Transverse colon (tissue), 4 donors: ENCODE data around the gene FAH. TPM values are rescaled to one million over a fixed set of nuclear protein-coding genes. Genes with fewer than 3 reads are reported as not detected.

Experiments
- DNase-seq: peaks from one replicate; pipeline ENCODE4 v3.0.0-alpha.2; 2019
- H3K27ac ChIP-seq, 4 donors: fragments of 200-600 bp; sonication (generic); 2 replicates each; pipeline ENCODE4 v1.5.1; 2016 to 2018; ENCODE audit warnings: inconsistent platforms in 4 of 4
- H3K27me3 ChIP-seq: fragments of 200-600 bp; sonication (generic); 2 replicates; pipeline ENCODE4 v1.5.1; 2017; ENCODE audit warnings: inconsistent platforms
- H3K36me3 ChIP-seq, 4 donors: fragments of 200-600 bp; sonication (generic); 2 replicates each; pipeline ENCODE4 v1.5.1; 2017 to 2019; ENCODE audit warnings: inconsistent platforms in 4 of 4
- H3K4me1 ChIP-seq, 4 donors: fragments of 200-600 bp; sonication (generic); 2 replicates each; pipeline ENCODE4 v1.5.1; 2017 to 2020; ENCODE audit warnings: inconsistent platforms in 4 of 4
- H3K4me3 ChIP-seq, 4 donors: fragments of 200-600 bp; sonication (generic); 1 replicate in 1 of 4; 2 replicates in 3 of 4; pipeline versions ENCODE4 v1.5.1 to v1.6.1; 2017 to 2019; ENCODE audit warnings: inconsistent platforms in 4 of 4
- H3K9me3 ChIP-seq, 2 donors: fragments of 200-600 bp; sonication (generic); 2 replicates each; pipeline ENCODE4 v1.5.1; 2017 to 2019; ENCODE audit warnings: inconsistent platforms in 2 of 2
- EP300 ChIP-seq: sonication (generic); formaldehyde crosslinking; IDR thresholded peaks from one replicate; pipeline ENCODE4 v1.6.1; 2017; ENCODE audit warnings: antibody characterized with exemption, low read depth
- POLR2A ChIP-seq: fragments of 450-650 bp; IDR thresholded peaks from one replicate; pipeline ENCODE4 v1.6.1; 2016; ENCODE audit warnings: antibody characterized with exemption, mild to moderate bottlenecking, moderate library complexity
- POLR2AphosphoS5 ChIP-seq, 3 donors: sonication (generic); formaldehyde crosslinking; IDR thresholded peaks; one replicate each; pipeline ENCODE4 v1.6.1; 2016; ENCODE audit warnings: antibody characterized with exemption in 3 of 3
- WGBS, 2 donors: methylation state at CpG; one replicate each; pipeline ENCODE4 v1.1.5; 2018; ENCODE audit warnings: low coverage in 1 of 2; 5-methylcytosine and 5-hydroxymethylcytosine counted together
- in situ Hi-C, 4 donors: fragments of 200-750 bp; cut with MboI; loops; one replicate each; pipeline versions ENCODE4 v1.15.0 to v1.15.1; 2017; ENCODE audit warnings: low sequenced_read_pairs in 3 of 4, low pct_ligation_motif_present in 1 of 4, low pct_unique_long_range_greater_than_20kb in 1 of 4
- intact Hi-C: fragments of 100-400 bp; cut with DNase I; formaldehyde crosslinking; loops from one replicate; pipeline ENCODE4 v1.15.1; 2023; ENCODE audit warnings: low total_unique reads
- total RNA-seq, 4 donors: library from RNA; depleted of rRNA; stranded (reverse); fragments of >200 nt; gene quantifications; one replicate each; pipeline ENCODE4 v1.1.0, GENCODE V29; 2016
- TF ChIP-seq, protein P1 (sequence below), 5 experiments: fragments of 200-600 bp in 3 of 5; fragments of 450-650 bp in 2 of 5; sonication (generic) in 3 of 5; IDR thresholded peaks; 1 replicate in 2 of 5; 2 replicates in 3 of 5; pipeline ENCODE4 v1.5.1; 2016 to 2017; ENCODE audit warnings: antibody characterized with exemption in 5 of 5, inconsistent platforms in 3 of 5, mild to moderate bottlenecking in 2 of 5, moderate library complexity in 1 of 5

Gene FAH
- total RNA-seq, 4 donors from 2014 or later = 5.6 to 10.6 (median 8.7) TPM

DNA sequence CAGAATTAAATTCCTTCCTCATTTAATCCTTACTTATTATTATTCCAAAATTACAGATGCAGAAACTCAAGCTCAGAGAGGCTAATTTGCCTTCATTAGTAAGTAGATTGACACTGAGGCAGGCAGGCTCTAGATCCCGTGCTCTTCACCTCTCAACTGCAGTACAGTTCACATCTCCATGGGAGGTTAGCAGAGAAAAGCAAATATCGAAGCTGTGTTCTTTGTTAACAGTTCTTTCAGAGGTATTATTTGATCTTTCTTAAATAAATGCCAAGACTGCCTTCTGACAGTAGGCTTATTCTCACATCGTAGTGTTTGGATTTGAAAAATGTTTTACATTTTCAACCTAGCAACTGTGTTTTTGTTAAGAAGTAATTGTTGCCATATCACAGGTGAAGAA, 15.9 kb upstream of the FAH start:
- DNase-seq = no peak
- Histone ChIP-seq H3K4me1 (no peaks in the 10 kb centered on the region), H3K27ac (no peak overlapping the region), H3K4me3 (no peak overlapping the region), H3K36me3 (peaks cover 0 to 8% (median 0%) of the 10 kb centered on the region in 4 donors), H3K27me3 (no peaks in the 10 kb centered on the region), H3K9me3 (no peaks in the 10 kb centered on the region)
- in situ Hi-C loops (no loop called here), intact Hi-C loops (no loop called here)
- TF ChIP-seq POLR2AphosphoS5 (IDR thresholded peaks at IDR 0.05) = no peak
- TF ChIP-seq, protein P1, sequence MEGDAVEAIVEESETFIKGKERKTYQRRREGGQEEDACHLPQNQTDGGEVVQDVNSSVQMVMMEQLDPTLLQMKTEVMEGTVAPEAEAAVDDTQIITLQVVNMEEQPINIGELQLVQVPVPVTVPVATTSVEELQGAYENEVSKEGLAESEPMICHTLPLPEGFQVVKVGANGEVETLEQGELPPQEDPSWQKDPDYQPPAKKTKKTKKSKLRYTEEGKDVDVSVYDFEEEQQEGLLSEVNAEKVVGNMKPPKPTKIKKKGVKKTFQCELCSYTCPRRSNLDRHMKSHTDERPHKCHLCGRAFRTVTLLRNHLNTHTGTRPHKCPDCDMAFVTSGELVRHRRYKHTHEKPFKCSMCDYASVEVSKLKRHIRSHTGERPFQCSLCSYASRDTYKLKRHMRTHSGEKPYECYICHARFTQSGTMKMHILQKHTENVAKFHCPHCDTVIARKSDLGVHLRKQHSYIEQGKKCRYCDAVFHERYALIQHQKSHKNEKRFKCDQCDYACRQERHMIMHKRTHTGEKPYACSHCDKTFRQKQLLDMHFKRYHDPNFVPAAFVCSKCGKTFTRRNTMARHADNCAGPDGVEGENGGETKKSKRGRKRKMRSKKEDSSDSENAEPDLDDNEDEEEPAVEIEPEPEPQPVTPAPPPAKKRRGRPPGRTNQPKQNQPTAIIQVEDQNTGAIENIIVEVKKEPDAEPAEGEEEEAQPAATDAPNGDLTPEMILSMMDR (IDR thresholded peaks at IDR 0.05) = no peak
- TF ChIP-seq EP300 = no peak
- TF ChIP-seq POLR2A = no peak
- 88 to 89% methylated on average over 2 to 3 of the region's 3 CpGs for WGBS, 2 donors

DNA sequence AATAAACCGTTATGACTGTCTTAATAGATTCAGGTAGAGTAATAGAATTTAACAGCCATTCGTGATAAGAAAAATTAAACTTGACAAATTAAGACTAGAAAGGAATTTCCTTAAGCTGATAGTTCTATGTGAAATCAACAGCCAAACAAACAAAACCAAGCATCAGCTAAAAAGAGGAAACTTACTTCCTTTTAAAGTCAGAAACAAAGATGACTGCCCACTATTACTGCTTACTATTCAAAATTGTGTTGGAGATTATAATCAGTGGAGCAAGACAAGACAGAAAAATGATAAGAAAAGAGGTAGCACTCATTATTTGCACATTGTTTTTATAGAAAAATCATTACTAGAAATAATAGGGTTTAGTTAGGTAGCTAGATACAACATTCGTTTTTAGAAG, 13.8 kb upstream of the FAH start:
- Histone ChIP-seq H3K36me3 (no peaks in the 10 kb centered on the region), H3K4me3 (no peak overlapping the region), H3K27ac (no peak overlapping the region), H3K4me1 (no peaks in the 10 kb centered on the region), H3K9me3 (no peaks in the 10 kb centered on the region), H3K27me3 (no peaks in the 10 kb centered on the region)
- TF ChIP-seq POLR2A (no peak), EP300 (no peak), POLR2AphosphoS5 (IDR thresholded peaks at IDR 0.05) (no peak)
- TF ChIP-seq, protein P1 (IDR thresholded peaks at IDR 0.05) = no peak
- DNase-seq = no peak
- intact Hi-C loops (no loop called here), in situ Hi-C loops (no loop called here)
- WGBS, 2 donors = 91 to 92% methylated on average over 3 of the region's 3 CpGs

DNA sequence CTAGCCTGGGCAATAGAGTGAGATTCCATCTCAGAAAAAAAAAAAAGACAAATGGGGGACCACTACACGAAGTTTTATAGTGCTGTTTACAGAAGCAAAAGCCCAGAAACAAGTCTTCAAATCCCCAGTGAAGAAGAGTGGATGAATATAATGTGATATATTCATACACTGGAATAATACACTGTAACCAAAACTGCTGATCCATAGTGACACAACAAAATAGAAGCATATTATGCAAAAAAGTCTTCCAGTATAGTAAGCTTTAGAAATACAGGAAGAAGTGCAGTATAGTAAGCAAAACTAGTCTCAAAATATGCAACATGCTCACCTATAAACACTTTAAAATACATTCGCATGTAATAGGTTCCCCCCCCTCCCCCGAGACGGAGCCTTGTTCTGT, 11.9 kb upstream of the FAH start:
- Histone ChIP-seq H3K4me3 (no peak overlapping the region), H3K4me1 (no peaks in the 10 kb centered on the region), H3K9me3 (no peaks in the 10 kb centered on the region), H3K27ac (no peak overlapping the region), H3K27me3 (no peaks in the 10 kb centered on the region), H3K36me3 (no peaks in the 10 kb centered on the region)
- WGBS, 2 donors = 85 to 100% methylated on average over 1 to 4 of the region's 4 CpGs
- DNase-seq = no peak
- intact Hi-C loops (no loop called here), in situ Hi-C loops (no loop called here)
- TF ChIP-seq POLR2AphosphoS5 (IDR thresholded peaks at IDR 0.05) (no peak), EP300 (no peak), POLR2A (no peak)
- TF ChIP-seq, protein P1 (IDR thresholded peaks at IDR 0.05) = no peak

DNA sequence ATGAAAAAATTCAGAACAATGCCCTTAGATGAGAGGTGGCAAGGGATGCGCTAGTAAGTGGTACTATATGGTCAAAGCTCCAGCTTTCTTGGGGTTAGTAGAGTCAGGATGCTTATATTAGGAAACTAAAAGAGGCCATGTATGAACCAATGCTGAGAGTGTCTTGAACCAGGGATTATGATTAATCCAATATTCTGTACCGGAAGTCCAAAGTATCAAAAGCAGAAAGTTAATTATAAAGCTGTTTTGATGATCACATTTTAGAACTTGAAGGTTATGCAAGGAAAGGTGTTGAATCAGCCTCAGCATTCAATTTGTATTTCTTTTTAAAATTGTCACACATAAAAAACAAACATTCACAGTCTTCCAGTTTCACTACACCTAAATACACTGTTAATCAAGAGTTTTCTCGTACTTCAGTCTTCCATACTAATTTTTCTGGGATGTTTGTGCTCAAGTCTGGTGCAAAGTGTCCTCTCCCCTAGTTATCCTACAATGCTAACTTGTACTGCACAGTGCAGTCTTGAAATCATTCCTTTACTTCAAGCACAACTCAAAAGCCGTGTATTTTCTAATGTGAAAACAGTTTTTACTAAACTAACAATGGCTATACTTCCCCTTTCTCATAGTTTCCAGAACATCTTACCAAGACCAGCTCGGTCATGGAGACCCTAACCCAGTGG, 10.7 kb upstream of the FAH start:
- in situ Hi-C loops = no loop called here
- intact Hi-C loops = no loop called here
- Histone ChIP-seq H3K27me3 (no peaks in the 10 kb centered on the region), H3K27ac (no peak overlapping the region), H3K9me3 (no peaks in the 10 kb centered on the region), H3K4me1 (no peaks in the 10 kb centered on the region), H3K4me3 (no peak overlapping the region), H3K36me3 (no peaks in the 10 kb centered on the region)
- no peak for DNase-seq
- WGBS, 2 donors = 82 to 84% methylated on average over 4 to 5 of the region's 5 CpGs
- TF ChIP-seq POLR2AphosphoS5 (IDR thresholded peaks at IDR 0.05) (no peak), POLR2A (no peak), EP300 (no peak)
- TF ChIP-seq, protein P1 (IDR thresholded peaks at IDR 0.05) = no peak
